Spleen (tissue), 11 donors: ENCODE results near the gene IL20. TPM values are rescaled to one million over a fixed set of nuclear protein-coding genes. Genes with fewer than 3 reads are reported as not detected.

ENCODE experiments used
- DNase-seq: peaks from one replicate; pipeline ENCODE4 v3.0.0-alpha.2; 2020
- H3K27ac ChIP-seq, 8 donors: fragments of 200-600 bp; sonication (generic) in 7 of 8; 1 replicate in 4 of 8; 2 replicates in 4 of 8; pipeline versions ENCODE4 v1.5.0 to v1.8.0; 2016 to 2021; ENCODE audit warnings: inconsistent platforms in 4 of 8, mild to moderate bottlenecking in 4 of 8, moderate library complexity in 1 of 8
- H3K27me3 ChIP-seq, 7 donors: fragments of 200-600 bp; sonication (generic) in 6 of 7; replicated peaks in 1 of 7; 1 replicate in 4 of 7; 2 replicates in 3 of 7; pipeline versions ENCODE4 v1.5.0 to v1.8.0; 2016 to 2021; ENCODE audit warnings: inconsistent platforms in 3 of 7, mild to moderate bottlenecking in 1 of 7
- H3K36me3 ChIP-seq, 6 donors: fragments of 200-600 bp; sonication (generic) in 5 of 6; 1 replicate in 4 of 6; 2 replicates in 2 of 6; pipeline versions ENCODE4 v1.5.0 to v1.8.0; 2016 to 2021; ENCODE audit warnings: inconsistent platforms in 2 of 6
- H3K4me1 ChIP-seq, 6 donors: fragments of 200-600 bp; sonication (generic) in 5 of 6; 1 replicate in 3 of 6; 2 replicates in 3 of 6; pipeline versions ENCODE4 v1.5.0 to v1.8.0; 2016 to 2021; ENCODE audit warnings: inconsistent platforms in 3 of 6
- H3K4me3 ChIP-seq, 8 donors: fragments of 200-600 bp; sonication (generic) in 7 of 8; 1 replicate in 4 of 8; 2 replicates in 4 of 8; pipeline versions ENCODE4 v1.5.0 to v1.8.0; 2016 to 2021; ENCODE audit warnings: inconsistent platforms in 4 of 8, mild to moderate bottlenecking in 4 of 8, moderate library complexity in 2 of 8
- H3K9me3 ChIP-seq, 8 donors: fragments of 200-600 bp; sonication (generic) in 7 of 8; 1 replicate in 4 of 8; 2 replicates in 4 of 8; pipeline versions ENCODE4 v1.5.0 to v1.8.0; 2016 to 2021; ENCODE audit warnings: inconsistent platforms in 4 of 8
- CTCF ChIP-seq, 11 experiments: fragments of 200-600 bp in 7 of 11; fragments of 450-650 bp in 4 of 11; sonication (generic) in 4 of 11; IDR thresholded peaks in 8 of 11; conservative IDR thresholded peaks in 3 of 11; 1 replicate in 7 of 11; 2 replicates in 4 of 11; pipeline versions ENCODE4 v1.4.0 to v1.8.0; 2016 to 2021; ENCODE audit warnings: antibody characterized with exemption in 11 of 11, inconsistent platforms in 4 of 11, mild to moderate bottlenecking in 1 of 11
- POLR2A ChIP-seq, 3 donors: fragments of 450-650 bp; IDR thresholded peaks; one replicate each; pipeline ENCODE4 v1.5.1; 2017; ENCODE audit warnings: antibody characterized with exemption in 3 of 3, mild to moderate bottlenecking in 1 of 3
- POLR2AphosphoS5 ChIP-seq, 3 donors: sonication (generic); formaldehyde crosslinking; IDR thresholded peaks; one replicate each; pipeline ENCODE4 v1.5.1; 2017; ENCODE audit warnings: antibody characterized with exemption in 3 of 3
- WGBS, 5 donors: extraction: QIAGEN DNeasy Blood & Tissue Kit in 3 of 5; methylation state at CpG; one replicate each; pipeline versions ENCODE4 v1.1.5 to v1.1.7; 2013 to 2018; 5-methylcytosine and 5-hydroxymethylcytosine counted together
- intact Hi-C: fragments of 100-400 bp; cut with DNase I; formaldehyde crosslinking; loops from one replicate; pipeline ENCODE4 v1.15.0; 2023; ENCODE audit warnings: low total_unique reads
- polyA plus RNA-seq, 3 donors: library from polyadenylated mRNA; stranded (reverse); fragments of 200-250 nt; gene quantifications; one replicate each; pipeline ENCODE4 v1.2.1, GENCODE V29; 2013
- total RNA-seq, 7 donors: library from RNA; depleted of rRNA in 3 of 7; stranded (reverse); fragments of >200 nt in 3 of 7; fragmentation: NEBNext Ultra II Directional in 4 of 7; extraction: Animal tissue kit (Norgen Biotek cat#: 25700) in 4 of 7; gene quantifications; one replicate each; pipeline versions ENCODE4 v1.1.0 to v1.2.1, GENCODE V29; 2016 to 2021
- donor health status: healthy with polysubstance abuse.
- donor health status: DM: no; HTN: no; CAD: no; lungs with moderate emphysema.
- donor health status: DM: no; HTN: no; CAD: no.
- donor health status: Bipolar disorder and iron deficiency.
- donor health status: healthy.
- donor health status: DM: no; HTN: no; CAD: no.
- donor health status: DM: yes; HTN: yes; CAD: no.

The IL20 gene
- total and polyA plus RNA-seq, 10 donors = not detected

GRCh38 chr1:206891412-206891811 lies 26.0 kb downstream of the IL20 start:
- Histone ChIP-seq H3K4me1 (peaks cover 0 to 25% (median 8%) of the 10 kb centered on the region in 6 donors), H3K4me3 (no peak overlapping the region), H3K36me3 (no peaks in the 10 kb centered on the region), H3K9me3 (no peaks in the 10 kb centered on the region), H3K27me3 (no peaks in the 10 kb centered on the region), H3K27ac (peak overlapping the region in 5 of 8 donors; percentile 42 to 73 (median 66))
- intact Hi-C loops = no loop called here
- TF ChIP-seq CTCF (IDR thresholded peaks at IDR 0.05 in 8 of 11, conservative IDR thresholded peaks at IDR 0.05 in 3 of 11) (no peak), POLR2A (IDR thresholded peaks at IDR 0.05) (no peak), POLR2AphosphoS5 (IDR thresholded peaks at IDR 0.05) (no peak)
- 54 to 100% (median 86%) methylated on average over 1 of the region's 1 CpG for WGBS, 5 donors
- no peak for DNase-seq

- Histone ChIP-seq H3K4me1 (peaks cover 0 to 25% (median 8%) of the 10 kb centered on the region in 6 donors), H3K36me3 (no peaks in the 10 kb centered on the region), H3K27me3 (no peaks in the 10 kb centered on the region), H3K27ac (peak overlapping the region in 4 of 8 donors; percentile 1 to 73 (median 70)), H3K9me3 (no peaks in the 10 kb centered on the region), H3K4me3 (no peak overlapping the region)
- intact Hi-C loops = no loop called here
- TF ChIP-seq POLR2A (IDR thresholded peaks at IDR 0.05) = no peak
- 68 to 87% (median 82%) methylated on average over 3 of the region's 3 CpGs for WGBS, 5 donors
- DNase-seq = no peak
Measured at GRCh38 chr1:206892351-206892984, 27.0 kb downstream of the IL20 start.

- peak overlapping the region in 4 of 8 donors; percentile 5 to 73 (median 58) for H3K27ac ChIP-seq
- H3K36me3 ChIP-seq = no peaks in the 10 kb centered on the region
- H3K4me1 ChIP-seq = peaks cover 0 to 25% (median 8%) of the 10 kb centered on the region in 6 donors
- no peak overlapping the region for H3K4me3 ChIP-seq
- H3K9me3 ChIP-seq = no peaks in the 10 kb centered on the region
- intact Hi-C loops = no loop called here
- no peak for TF ChIP-seq POLR2A (IDR thresholded peaks at IDR 0.05)
- no peak for TF ChIP-seq POLR2AphosphoS5 (IDR thresholded peaks at IDR 0.05)
- no peak for TF ChIP-seq CTCF (IDR thresholded peaks at IDR 0.05 in 8 of 11, conservative IDR thresholded peaks at IDR 0.05 in 3 of 11)
- no peaks in the 10 kb centered on the region for H3K27me3 ChIP-seq
- no peak for DNase-seq
- WGBS, 5 donors = 55 to 82% (median 72%) methylated on average over 2 of the region's 2 CpGs
Measured at GRCh38 chr1:206893380-206893779, 28.0 kb downstream of the IL20 start.

- H3K4me3 ChIP-seq = no peak overlapping the region
- H3K4me1 ChIP-seq = peaks cover 0 to 43% (median 13%) of the 10 kb centered on the region in 6 donors
- intact Hi-C loops = no loop called here
- TF ChIP-seq CTCF (IDR thresholded peaks at IDR 0.05 in 8 of 11, conservative IDR thresholded peaks at IDR 0.05 in 3 of 11) (no peak), POLR2A (IDR thresholded peaks at IDR 0.05) (no peak), POLR2AphosphoS5 (IDR thresholded peaks at IDR 0.05) (no peak)
- DNase-seq = no peak
- no peaks in the 10 kb centered on the region for H3K9me3 ChIP-seq
- no peaks in the 10 kb centered on the region for H3K27me3 ChIP-seq
- H3K27ac ChIP-seq = peak overlapping the region in 7 of 8 donors; percentile 3 to 75 (median 48)
- no peaks in the 10 kb centered on the region for H3K36me3 ChIP-seq
- 85 to 94% (median 89%) methylated on average over 3 of the region's 3 CpGs for WGBS, 5 donors
Measured at GRCh38 chr1:206895325-206895724, 29.9 kb downstream of the IL20 start.
